ENCODE data around the gene TCEANC2.

TCEANC2 gene

DNA sequence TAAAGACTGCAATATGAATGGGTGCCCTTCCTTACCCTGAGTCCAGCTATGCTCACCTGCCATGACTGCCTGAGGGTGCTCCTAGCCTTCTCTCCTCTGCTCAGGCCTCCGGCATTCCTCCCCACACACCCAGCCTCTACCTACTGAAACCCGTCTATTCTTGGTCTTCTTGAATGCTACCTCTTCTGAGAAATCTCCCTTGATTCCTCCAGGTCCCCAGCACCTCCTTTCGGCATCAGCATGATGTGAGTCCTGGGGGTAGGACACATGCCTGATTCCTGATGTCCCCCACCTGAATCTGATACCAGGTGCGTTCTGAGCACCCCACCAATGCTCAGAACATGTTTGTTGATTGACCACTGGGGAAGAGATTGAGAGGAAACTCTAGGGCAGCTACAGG, 44.0 kb upstream of the TCEANC2 start:
- ChIA-PET CTCF (no interaction called here), POLR2A (ENCODE audit: low non-redundant PET) (no interaction called here)
- H3K27ac ChIP-seq: no peak overlapping the region
- TF ChIP-seq, protein P1, sequence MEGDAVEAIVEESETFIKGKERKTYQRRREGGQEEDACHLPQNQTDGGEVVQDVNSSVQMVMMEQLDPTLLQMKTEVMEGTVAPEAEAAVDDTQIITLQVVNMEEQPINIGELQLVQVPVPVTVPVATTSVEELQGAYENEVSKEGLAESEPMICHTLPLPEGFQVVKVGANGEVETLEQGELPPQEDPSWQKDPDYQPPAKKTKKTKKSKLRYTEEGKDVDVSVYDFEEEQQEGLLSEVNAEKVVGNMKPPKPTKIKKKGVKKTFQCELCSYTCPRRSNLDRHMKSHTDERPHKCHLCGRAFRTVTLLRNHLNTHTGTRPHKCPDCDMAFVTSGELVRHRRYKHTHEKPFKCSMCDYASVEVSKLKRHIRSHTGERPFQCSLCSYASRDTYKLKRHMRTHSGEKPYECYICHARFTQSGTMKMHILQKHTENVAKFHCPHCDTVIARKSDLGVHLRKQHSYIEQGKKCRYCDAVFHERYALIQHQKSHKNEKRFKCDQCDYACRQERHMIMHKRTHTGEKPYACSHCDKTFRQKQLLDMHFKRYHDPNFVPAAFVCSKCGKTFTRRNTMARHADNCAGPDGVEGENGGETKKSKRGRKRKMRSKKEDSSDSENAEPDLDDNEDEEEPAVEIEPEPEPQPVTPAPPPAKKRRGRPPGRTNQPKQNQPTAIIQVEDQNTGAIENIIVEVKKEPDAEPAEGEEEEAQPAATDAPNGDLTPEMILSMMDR (conservative IDR thresholded peaks at IDR 0.05; ENCODE audit: low read depth): no peak
- no peak for DNase-seq (ENCODE audit: low spot score)

DNA sequence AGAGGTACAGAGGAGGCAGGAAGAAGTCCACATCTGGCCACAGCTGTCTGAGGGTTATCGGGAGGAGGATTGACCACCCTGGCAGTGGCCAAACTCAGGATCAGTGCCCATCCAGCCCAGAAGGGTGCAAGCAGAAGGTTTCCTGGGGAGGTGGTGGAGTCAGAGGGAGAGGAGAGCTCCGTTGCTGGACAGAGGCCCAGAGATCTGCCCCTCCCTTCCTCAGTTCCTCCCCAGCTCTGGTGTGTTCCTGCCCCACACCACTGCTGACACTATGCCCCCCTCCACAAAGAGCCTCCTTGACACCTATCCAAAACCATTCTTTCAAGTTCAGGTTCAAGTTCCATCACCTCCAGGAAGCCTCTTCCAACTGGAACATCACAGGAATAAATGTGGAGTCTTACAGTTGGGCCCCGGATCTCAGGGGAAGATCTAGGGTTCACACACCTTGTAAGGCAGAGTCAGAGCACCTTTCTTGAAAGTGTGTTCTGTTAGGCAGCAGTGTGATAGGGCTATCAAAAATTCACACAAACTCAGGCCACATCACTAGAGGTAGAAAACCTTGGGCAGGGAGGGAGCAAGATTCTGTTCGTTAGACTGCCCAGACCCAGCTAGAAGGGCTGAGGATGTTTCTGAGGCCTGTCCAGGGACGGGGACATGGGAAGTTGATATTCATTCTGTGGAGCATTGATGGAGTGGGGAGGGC, 42.8 kb upstream of the TCEANC2 start:
- ChIA-PET POLR2A (ENCODE audit: low non-redundant PET) (no interaction called here), CTCF (no interaction called here)
- TF ChIP-seq, protein P1 (conservative IDR thresholded peaks at IDR 0.05; ENCODE audit: low read depth): no peak
- H3K27ac ChIP-seq: no peak overlapping the region
- no peak for DNase-seq (ENCODE audit: low spot score)

DNA sequence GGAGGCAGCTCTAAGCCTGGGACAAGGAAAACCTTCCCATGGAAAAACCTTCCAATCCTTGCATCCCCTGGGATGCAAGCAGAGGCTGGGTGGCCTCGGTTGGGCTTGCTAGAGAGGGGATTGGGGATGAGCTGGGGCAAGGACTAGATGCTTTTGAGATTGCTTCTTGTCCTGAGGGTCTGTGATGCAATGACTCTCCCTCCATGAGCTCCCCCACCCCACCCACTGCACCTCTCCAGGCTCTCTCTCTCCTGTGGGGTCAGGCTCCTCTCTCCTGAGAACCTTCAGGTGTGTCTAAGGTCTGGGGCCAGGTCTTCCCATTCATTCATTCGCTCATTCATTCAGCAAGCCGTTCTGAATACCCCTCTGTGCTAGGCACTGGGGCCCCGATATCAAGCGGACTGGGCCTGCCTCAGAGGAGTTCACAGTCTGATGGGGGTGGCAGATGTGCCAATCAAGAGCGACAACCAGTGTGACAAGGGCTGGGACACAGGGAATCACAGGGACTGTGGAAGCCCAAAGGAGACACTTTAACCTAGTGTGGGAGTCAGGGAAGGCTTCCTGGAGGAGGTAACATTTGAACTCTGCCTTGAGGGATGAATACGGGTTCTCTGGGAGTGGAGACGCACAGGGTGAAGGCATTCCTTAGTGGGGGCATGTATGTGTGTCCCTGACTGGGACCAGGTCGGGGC, 41.9 kb upstream of the TCEANC2 start:
- ChIA-PET CTCF (no interaction called here), POLR2A (ENCODE audit: low non-redundant PET) (no interaction called here)
- no peak for DNase-seq (ENCODE audit: low spot score)
- H3K27ac ChIP-seq: no peak overlapping the region
- TF ChIP-seq, protein P1 (conservative IDR thresholded peaks at IDR 0.05; ENCODE audit: low read depth): no peak

GRCh38 chr1:54012008-54012325, 41.4 kb upstream of the TCEANC2 start:
- no peak overlapping the region for H3K27ac ChIP-seq
- TF ChIP-seq, protein P1 (conservative IDR thresholded peaks at IDR 0.05; ENCODE audit: low read depth): no peak
- POLR2A ChIA-PET (ENCODE audit: low non-redundant PET): no interaction called here
- CTCF ChIA-PET: no interaction called here
- no peak for DNase-seq (ENCODE audit: low spot score)

GRCh38 chr1:54012863-54013262, 40.5 kb upstream of the TCEANC2 start:
- TF ChIP-seq, protein P1 (conservative IDR thresholded peaks at IDR 0.05; ENCODE audit: low read depth): no peak
- POLR2A ChIA-PET (ENCODE audit: low non-redundant PET): no interaction called here
- no peak for DNase-seq (ENCODE audit: low spot score)
- H3K27ac ChIP-seq: no peak overlapping the region
- CTCF ChIA-PET: no interaction called here

DNA sequence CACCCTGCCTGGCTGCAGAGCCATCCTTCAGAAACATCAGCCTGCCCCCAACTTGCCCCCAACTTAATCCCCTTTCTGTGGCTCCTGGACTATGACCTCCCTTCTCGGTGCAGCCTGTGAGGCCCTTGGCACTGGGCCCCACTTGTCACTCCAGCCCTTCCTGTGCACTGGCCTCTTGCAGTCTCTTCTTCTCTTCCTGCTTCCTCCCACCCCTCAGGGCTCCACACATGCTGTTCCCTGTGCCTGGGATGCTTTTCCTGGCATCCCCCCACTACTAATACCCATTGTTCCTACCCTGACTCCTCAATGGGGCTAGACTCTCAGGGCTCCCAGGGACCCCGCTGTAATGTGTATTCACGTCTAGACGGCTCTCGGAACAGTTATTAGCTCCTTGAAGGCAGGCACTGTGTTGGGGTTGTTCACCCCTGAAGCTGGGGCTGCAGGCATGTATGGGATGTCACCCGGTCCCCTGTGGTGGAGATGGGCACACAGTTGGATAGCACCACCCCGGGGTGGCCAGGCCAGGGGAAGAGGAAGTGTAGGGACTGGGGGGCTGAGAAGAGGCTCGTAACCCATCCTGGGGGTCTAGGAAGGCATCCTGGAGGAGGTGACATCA, 39.9 kb upstream of the TCEANC2 start:
- no peak for DNase-seq (ENCODE audit: low spot score)
- TF ChIP-seq, protein P1 (conservative IDR thresholded peaks at IDR 0.05; ENCODE audit: low read depth): no peak
- POLR2A ChIA-PET (ENCODE audit: low non-redundant PET): no interaction called here
- CTCF ChIA-PET: no interaction called here
- no peak overlapping the region for H3K27ac ChIP-seq
